Tibial nerve (tissue), 4 donors: ENCODE data around the gene UMAD1.

ENCODE experiments used
- EP300 ChIP-seq, 2 donors: sonication (generic); formaldehyde crosslinking; IDR thresholded peaks; one replicate each; pipeline ENCODE4 v1.6.1; 2017; ENCODE audit warnings: antibody characterized with exemption in 2 of 2, mild to moderate bottlenecking in 1 of 2
- POLR2A ChIP-seq, 2 donors: fragments of 450-650 bp; IDR thresholded peaks; one replicate each; pipeline ENCODE4 v1.6.1; 2017; ENCODE audit warnings: antibody characterized with exemption in 2 of 2, mild to moderate bottlenecking in 2 of 2, moderate library complexity in 2 of 2
- TF ChIP-seq, protein P1 (sequence below), 5 experiments: fragments of 200-600 bp in 3 of 5; fragments of 450-650 bp in 2 of 5; sonication (generic) in 3 of 5; IDR thresholded peaks; one replicate each; pipeline ENCODE4 v1.5.1; 2016 to 2019; ENCODE audit warnings: antibody characterized with exemption in 5 of 5, mild to moderate bottlenecking in 3 of 5, moderate library complexity in 2 of 5

GRCh38 chr7:7907306-7907705 is 266.8 kb downstream of the UMAD1 start:
- TF ChIP-seq, protein P1, sequence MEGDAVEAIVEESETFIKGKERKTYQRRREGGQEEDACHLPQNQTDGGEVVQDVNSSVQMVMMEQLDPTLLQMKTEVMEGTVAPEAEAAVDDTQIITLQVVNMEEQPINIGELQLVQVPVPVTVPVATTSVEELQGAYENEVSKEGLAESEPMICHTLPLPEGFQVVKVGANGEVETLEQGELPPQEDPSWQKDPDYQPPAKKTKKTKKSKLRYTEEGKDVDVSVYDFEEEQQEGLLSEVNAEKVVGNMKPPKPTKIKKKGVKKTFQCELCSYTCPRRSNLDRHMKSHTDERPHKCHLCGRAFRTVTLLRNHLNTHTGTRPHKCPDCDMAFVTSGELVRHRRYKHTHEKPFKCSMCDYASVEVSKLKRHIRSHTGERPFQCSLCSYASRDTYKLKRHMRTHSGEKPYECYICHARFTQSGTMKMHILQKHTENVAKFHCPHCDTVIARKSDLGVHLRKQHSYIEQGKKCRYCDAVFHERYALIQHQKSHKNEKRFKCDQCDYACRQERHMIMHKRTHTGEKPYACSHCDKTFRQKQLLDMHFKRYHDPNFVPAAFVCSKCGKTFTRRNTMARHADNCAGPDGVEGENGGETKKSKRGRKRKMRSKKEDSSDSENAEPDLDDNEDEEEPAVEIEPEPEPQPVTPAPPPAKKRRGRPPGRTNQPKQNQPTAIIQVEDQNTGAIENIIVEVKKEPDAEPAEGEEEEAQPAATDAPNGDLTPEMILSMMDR (IDR thresholded peaks at IDR 0.05), result no peak
- TF ChIP-seq POLR2A (IDR thresholded peaks at IDR 0.05), result no peak
- TF ChIP-seq EP300 (IDR thresholded peaks at IDR 0.05), result no peak
